Heart left ventricle (tissue), 16 donors: Measurements from ENCODE around the gene SPEG. TPM values are rescaled to one million over a fixed set of nuclear protein-coding genes. Genes with fewer than 3 reads are reported as not detected.

ENCODE experiments used
- ATAC-seq, 4 donors: fragments of 200-7000 bp; cut with Tn5 transposase; one replicate each; pipeline ENCODE4 v1.9.1; 2020 to 2022; ENCODE audit warnings: moderate library complexity in 4 of 4, mild to moderate bottlenecking in 3 of 4, moderate number of reproducible peaks in 1 of 4
- DNase-seq, 5 donors: peaks; one replicate each; pipeline ENCODE4 v3.0.0-alpha.2; 2020
- H3K27ac ChIP-seq, 12 donors: fragments of 200-600 bp; sonication (generic) in 4 of 12; one replicate each; pipeline versions ENCODE4 v1.5.0 to v1.8.0; 2016 to 2022; ENCODE audit warnings: mild to moderate bottlenecking in 2 of 12
- H3K27me3 ChIP-seq, 9 donors: fragments of 200-600 bp; sonication (generic) in 2 of 9; one replicate each; pipeline versions ENCODE4 v1.5.1 to v1.8.0; 2016 to 2022; ENCODE audit warnings: mild to moderate bottlenecking in 3 of 9
- H3K36me3 ChIP-seq, 9 donors: fragments of 200-600 bp; sonication (generic) in 2 of 9; one replicate each; pipeline versions ENCODE4 v1.5.0 to v1.8.0; 2018 to 2022; ENCODE audit warnings: mild to moderate bottlenecking in 2 of 9
- H3K4me1 ChIP-seq, 12 donors: fragments of 200-600 bp; sonication (generic) in 4 of 12; one replicate each; pipeline versions ENCODE4 v1.5.0 to v1.8.0; 2016 to 2022; ENCODE audit warnings: mild to moderate bottlenecking in 3 of 12
- H3K4me3 ChIP-seq, 12 donors: fragments of 200-600 bp; sonication (generic) in 4 of 12; one replicate each; pipeline versions ENCODE4 v1.5.0 to v1.8.0; 2017 to 2022; ENCODE audit warnings: mild to moderate bottlenecking in 9 of 12, moderate library complexity in 4 of 12
- H3K9me3 ChIP-seq, 12 donors: fragments of 200-600 bp; sonication (generic) in 4 of 12; one replicate each; pipeline versions ENCODE4 v1.5.0 to v1.8.0; 2016 to 2022; ENCODE audit warnings: mild to moderate bottlenecking in 1 of 12
- POLR2A ChIP-seq, 2 donors: fragments of 450-650 bp; IDR thresholded peaks; one replicate each; pipeline ENCODE4 v1.6.1; 2017; ENCODE audit warnings: antibody characterized with exemption in 2 of 2, mild to moderate bottlenecking in 2 of 2, moderate library complexity in 2 of 2
- WGBS, 4 donors: extraction: QIAGEN DNeasy Blood & Tissue Kit in 2 of 4; methylation state at CpG; one replicate each; pipeline versions ENCODE4 v1.1.5 to v1.1.7; 2013 to 2018; 5-methylcytosine and 5-hydroxymethylcytosine counted together
- intact Hi-C, 10 donors: fragments of 100-400 bp; cut with DNase I; formaldehyde crosslinking; loops; one replicate each; pipeline versions ENCODE4 v1.11.1 to v1.14.2; 2022
- polyA plus RNA-seq, 2 donors: library from polyadenylated mRNA; stranded (reverse); fragments of 200-250 nt; gene quantifications; one replicate each; pipeline ENCODE4 v1.2.3, GENCODE V29; 2013
- total RNA-seq, 9 donors: library from RNA; depleted of rRNA in 2 of 9; stranded (reverse); fragments of >200 nt in 2 of 9; fragmentation: NEBNext Ultra II Directional in 3 of 9; extraction: Animal tissue kit (Norgen Biotek cat#: 25700) in 3 of 9; gene quantifications; one replicate each; pipeline versions ENCODE4 v1.1.0 to v1.2.4, GENCODE V29; 2016 to 2023
- TF ChIP-seq, protein P1 (sequence below), 12 donors: fragments of 200-600 bp; sonication (generic) in 4 of 12; IDR thresholded peaks; one replicate each; pipeline versions ENCODE4 v1.5.0 to v1.8.0; 2018 to 2022; ENCODE audit warnings: antibody characterized with exemption in 12 of 12, mild to moderate bottlenecking in 5 of 12
- donor health status: ischemic (EF 13 %, LVEDD 7.1; RV severe dilation, severe dysfunction).
- donor health status: healthy with polysubstance abuse.
- donor health status: DM: no; HTN: yes; CAD: no.
- donor health status: DM: no; HTN: no; CAD: no.
- donor health status: ischemic (EF 25% LVEDD 6.9; RV normal size, moderate dysfunction).
- donor health status: ischemic (EF 25% LVEDD 5.7; RV mildly dilated, moderate dysfunction).
- donor health status: healthy.
- donor health status: DM: yes; HTN: yes; CAD: no.
- donor health status: ischemic (EF 35%, LVEDD 5.7; RV mildly dilated, moderate dysfunction).
- donor health status: nonischemic (EF 11% LVEDD 7.7; RV severe dilation, severe dysfunction).
- donor health status: DM: yes; HTN: yes; CAD: no.
- donor health status: PGD.
- donor health status: ischemic (EF 29% LVEDD 5.4; RV normal size, mild dysfunction).
- donor health status: nonischemic (EF 23%, LVEDD 6.1; RV moderate dilation, normal function).

Gene SPEG
- total and polyA plus RNA-seq, 11 donors, result 64.8 to 150 (median 108) TPM

DNA sequence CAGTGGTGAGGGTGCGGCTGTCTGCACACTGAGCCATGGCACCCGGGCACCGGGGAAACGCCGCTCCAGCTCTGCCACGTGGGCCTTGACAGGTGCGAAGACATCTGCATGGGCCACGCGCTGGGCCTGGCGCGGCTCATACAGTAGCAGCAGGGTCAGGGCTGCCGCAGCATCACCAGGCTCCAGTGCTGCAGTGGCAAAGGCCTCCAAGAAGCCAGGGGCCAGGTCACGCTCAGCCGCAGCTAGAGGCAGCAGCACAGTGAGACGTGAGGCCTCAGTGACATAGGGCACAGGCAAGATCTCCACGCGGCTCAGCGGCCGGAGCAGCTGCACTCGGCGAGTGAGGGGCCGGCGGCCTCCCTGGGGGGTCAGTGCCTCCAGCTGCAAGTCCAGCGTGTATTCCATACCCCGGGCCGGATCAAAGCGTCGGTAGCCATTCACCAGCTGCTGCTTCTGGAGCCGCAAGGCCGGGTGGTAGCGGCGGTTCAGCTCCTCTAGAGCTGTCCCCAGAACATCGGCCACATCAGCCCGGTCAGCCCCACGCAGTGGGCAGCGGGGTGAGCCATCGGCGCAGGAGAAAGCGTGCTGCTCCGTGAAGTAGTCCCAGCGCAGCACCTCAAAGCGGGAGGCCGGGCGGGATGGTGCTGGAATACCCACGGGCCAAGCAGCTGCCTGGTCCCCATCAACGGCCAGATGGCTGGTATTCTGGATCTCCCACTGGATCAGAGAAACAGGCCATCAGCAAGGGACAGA is 105.5 kb downstream of the SPEG start:
- peaks cover 0 to 54% (median 30%) of the 10 kb centered on the region in 12 donors for H3K4me1 ChIP-seq
- intact Hi-C loops, result loop anchor here in 8 of 10 donors (5.0 to 10.0 kb wide), 5 partner anchors 57 to 152 kb away; partner anchors contain the start of gene STK11IP (in 1 of the 8)
- no peak for DNase-seq

DNA sequence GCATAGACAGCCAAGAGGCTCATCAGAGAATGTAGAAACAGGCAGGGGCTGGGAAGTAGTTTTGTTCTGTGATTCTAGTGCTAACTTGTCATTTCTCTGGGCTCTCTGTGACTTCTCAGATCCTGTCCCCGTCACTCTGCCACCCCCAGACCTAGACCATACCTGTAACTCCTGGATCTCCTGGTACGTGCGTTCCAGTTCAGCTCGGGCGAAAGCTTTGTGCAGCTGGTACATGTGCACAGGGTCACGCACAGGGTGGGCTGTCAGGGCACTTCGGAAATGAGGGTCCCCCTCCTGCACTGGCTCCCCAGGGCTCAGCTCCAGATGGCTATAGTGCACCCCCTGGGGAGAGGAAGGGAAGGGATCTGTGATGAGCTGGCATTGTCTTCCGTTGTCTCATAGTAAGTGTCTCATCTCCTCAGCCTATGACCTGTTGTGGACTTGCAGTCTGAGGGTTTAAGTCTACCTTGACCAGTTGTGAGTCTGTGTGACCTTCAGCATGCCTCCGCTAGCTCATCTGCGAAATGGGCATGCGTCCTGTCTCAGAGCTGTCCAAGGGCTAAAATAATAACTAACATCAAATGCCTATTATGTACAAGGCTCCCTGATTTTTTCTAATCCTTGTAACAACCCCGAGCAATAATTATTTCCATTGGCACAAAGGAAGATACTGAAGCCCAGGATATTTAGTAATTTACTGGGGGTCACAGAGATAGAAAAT is 106.3 kb downstream of the SPEG start:
- 86 to 92% (median 89%) methylated on average over 12 of the region's 12 CpGs for WGBS, 4 donors

More for the DNA sequence above, 105.5 kb downstream of the SPEG start:
- no peak for ATAC-seq
- H3K4me3 ChIP-seq, result no peak overlapping the region
- no peak for TF ChIP-seq POLR2A (IDR thresholded peaks at IDR 0.05)
- TF ChIP-seq, protein P1, sequence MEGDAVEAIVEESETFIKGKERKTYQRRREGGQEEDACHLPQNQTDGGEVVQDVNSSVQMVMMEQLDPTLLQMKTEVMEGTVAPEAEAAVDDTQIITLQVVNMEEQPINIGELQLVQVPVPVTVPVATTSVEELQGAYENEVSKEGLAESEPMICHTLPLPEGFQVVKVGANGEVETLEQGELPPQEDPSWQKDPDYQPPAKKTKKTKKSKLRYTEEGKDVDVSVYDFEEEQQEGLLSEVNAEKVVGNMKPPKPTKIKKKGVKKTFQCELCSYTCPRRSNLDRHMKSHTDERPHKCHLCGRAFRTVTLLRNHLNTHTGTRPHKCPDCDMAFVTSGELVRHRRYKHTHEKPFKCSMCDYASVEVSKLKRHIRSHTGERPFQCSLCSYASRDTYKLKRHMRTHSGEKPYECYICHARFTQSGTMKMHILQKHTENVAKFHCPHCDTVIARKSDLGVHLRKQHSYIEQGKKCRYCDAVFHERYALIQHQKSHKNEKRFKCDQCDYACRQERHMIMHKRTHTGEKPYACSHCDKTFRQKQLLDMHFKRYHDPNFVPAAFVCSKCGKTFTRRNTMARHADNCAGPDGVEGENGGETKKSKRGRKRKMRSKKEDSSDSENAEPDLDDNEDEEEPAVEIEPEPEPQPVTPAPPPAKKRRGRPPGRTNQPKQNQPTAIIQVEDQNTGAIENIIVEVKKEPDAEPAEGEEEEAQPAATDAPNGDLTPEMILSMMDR (IDR thresholded peaks at IDR 0.05), result no peak
- H3K27ac ChIP-seq, result no peak overlapping the region
- H3K27me3 ChIP-seq, result peaks cover 0 to 21% (median 0%) of the 10 kb centered on the region in 9 donors
- 93 to 95% (median 94%) methylated on average over 31 to 46 of the region's 46 CpGs for WGBS, 4 donors
- H3K9me3 ChIP-seq, result no peaks in the 10 kb centered on the region
- H3K36me3 ChIP-seq, result peaks cover 0 to 32% (median 27%) of the 10 kb centered on the region in 9 donors

DNA sequence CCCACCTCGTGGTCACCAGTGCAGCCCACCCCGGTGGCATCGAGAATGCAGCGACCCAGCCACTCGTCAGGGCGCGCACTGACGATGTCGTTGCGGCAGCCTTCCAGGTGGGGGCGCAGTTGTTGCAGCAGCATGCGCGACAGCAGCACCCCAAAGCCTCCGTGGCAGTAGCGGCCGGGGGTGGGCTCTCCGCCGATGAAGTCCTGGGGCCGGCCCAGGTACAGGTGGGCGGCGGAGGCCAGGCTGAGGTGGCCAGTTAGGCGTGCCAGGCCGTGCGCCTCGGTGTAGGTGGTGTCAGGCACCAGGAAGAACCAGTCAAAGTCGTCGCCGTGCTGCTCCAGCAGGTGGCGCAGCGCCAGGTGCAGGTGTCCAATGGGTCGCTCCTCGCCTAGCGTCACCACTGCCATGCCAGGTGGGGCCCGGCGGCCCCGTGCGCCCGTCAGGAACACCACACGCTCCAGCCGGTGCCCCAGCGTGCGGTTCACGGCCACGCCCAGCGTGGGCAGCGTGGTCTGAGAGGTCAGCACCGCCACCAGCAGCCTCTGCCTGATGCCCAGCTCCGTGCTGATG is 107.1 kb downstream of the SPEG start:
- Histone ChIP-seq H3K4me3 (peak overlapping the region in 9 of 12 donors; percentile 16 to 92 (median 57)), H3K36me3 (peaks cover 0 to 32% (median 27%) of the 10 kb centered on the region in 9 donors), H3K27ac (peak overlapping the region in 6 of 12 donors; percentile 24 to 94 (median 89)), H3K9me3 (no peaks in the 10 kb centered on the region), H3K27me3 (peaks cover 0 to 21% (median 0%) of the 10 kb centered on the region in 9 donors), H3K4me1 (peaks cover 0 to 54% (median 30%) of the 10 kb centered on the region in 12 donors)
- WGBS, 4 donors, result 3 to 13% (median 11%) methylated on average over 4 to 48 of the region's 48 CpGs
- TF ChIP-seq, protein P1 (IDR thresholded peaks at IDR 0.05), result peak; percentile 73 to 95 (median 84)
- TF ChIP-seq POLR2A (IDR thresholded peaks at IDR 0.05), result peak in 1 of 2 donors; percentile 19
- peak; percentile 70 to 88 (median 81) for DNase-seq
- peak in 3 of 4 donors; percentile 2 to 5 (median 2) for ATAC-seq
- intact Hi-C loops, result loop anchor here (1.0 to 10.0 kb wide), 11 partner anchors 56 to 151 kb away; partner anchors contain the start of gene STK11IP (in 1 of the 10)

More for the DNA sequence above, 106.3 kb downstream of the SPEG start:
- Histone ChIP-seq H3K36me3 (peaks cover 0 to 32% (median 27%) of the 10 kb centered on the region in 9 donors), H3K4me1 (peaks cover 0 to 54% (median 30%) of the 10 kb centered on the region in 12 donors), H3K27me3 (peaks cover 0 to 21% (median 0%) of the 10 kb centered on the region in 9 donors), H3K27ac (peak overlapping the region in 1 of 12 donors; percentile 91), H3K4me3 (no peak overlapping the region), H3K9me3 (no peaks in the 10 kb centered on the region)
- ATAC-seq, result no peak
- intact Hi-C loops, result loop anchor here in 7 of 10 donors (1.0 to 10.0 kb wide), 6 partner anchors 56 to 151 kb away; partner anchors contain the start of gene STK11IP (in 1 of the 7)
- no peak for DNase-seq
- TF ChIP-seq POLR2A (IDR thresholded peaks at IDR 0.05), result no peak

DNA sequence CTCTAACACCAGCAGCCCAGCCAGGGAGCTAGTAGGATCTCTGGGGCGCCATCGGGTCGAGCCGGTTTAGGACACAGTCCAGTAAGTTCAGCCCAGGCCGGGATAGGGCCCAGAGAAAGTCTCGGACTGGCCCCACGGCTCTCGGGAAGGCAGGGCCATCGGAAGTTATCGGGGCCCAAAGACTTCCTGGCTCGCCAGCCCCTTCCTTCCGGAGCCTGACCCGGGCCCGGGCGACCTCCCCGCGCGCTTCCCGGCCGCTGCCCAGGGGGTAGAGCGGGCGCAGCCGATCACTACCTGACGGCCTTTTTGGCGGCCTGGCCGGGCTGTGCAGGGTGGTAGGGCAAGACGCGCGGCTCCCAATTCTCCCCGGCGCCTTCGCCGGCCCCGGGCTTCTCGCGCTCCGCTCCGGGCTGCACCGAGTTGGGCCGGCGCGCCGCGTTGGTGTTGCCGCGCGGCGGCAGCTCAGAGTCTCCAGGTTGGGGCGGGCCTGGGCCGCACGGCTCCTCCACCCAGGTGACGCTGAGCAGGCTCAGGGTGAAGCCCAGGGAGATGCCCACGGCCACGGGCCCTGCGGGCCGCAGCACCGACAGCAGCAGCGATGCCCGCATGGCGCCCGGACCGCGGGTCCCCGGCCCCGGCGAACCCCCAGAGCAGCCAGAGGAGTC is 108.4 kb downstream of the SPEG start:
- DNase-seq (peak in 2 of 5 donors; percentile 42 to 80), ATAC-seq (peak in 3 of 4 donors; percentile 0 to 36 (median 28))
- Histone ChIP-seq H3K36me3 (peaks cover 0 to 32% (median 27%) of the 10 kb centered on the region in 9 donors), H3K9me3 (no peaks in the 10 kb centered on the region), H3K4me1 (peaks cover 0 to 43% (median 28%) of the 10 kb centered on the region in 12 donors), H3K27me3 (peaks cover 0 to 21% (median 0%) of the 10 kb centered on the region in 9 donors), H3K4me3 (peak overlapping the region; percentile 46 to 92 (median 73)), H3K27ac (peak overlapping the region; percentile 43 to 97 (median 88))
- no peak for TF ChIP-seq POLR2A (IDR thresholded peaks at IDR 0.05)
- TF ChIP-seq, protein P1 (IDR thresholded peaks at IDR 0.05), result no peak
- intact Hi-C loops, result loop anchor here (1.0 to 10.0 kb wide), 12 partner anchors 54 to 149 kb away; partner anchors contain the start of gene STK11IP (in 1 of the 10)
- 0 to 1% (median 0%) methylated on average over 32 to 66 of the region's 66 CpGs for WGBS, 4 donors
